Esophagus squamous epithelium (tissue), 4 donors: ENCODE results near the gene SOX6.

Experiments used
- CTCF ChIP-seq, 6 experiments: fragments of 450-650 bp in 4 of 6; fragments of 200-600 bp in 2 of 6; sonication (generic) in 2 of 6; IDR thresholded peaks; one replicate each; pipeline ENCODE4 v1.5.1; 2016 to 2019; ENCODE audit warnings: antibody characterized with exemption in 6 of 6, mild to moderate bottlenecking in 4 of 6, moderate library complexity in 4 of 6
- POLR2A ChIP-seq, 4 donors: fragments of 450-650 bp; IDR thresholded peaks; one replicate each; pipeline ENCODE4 v1.6.1; 2017; ENCODE audit warnings: antibody characterized with exemption in 4 of 4, mild to moderate bottlenecking in 4 of 4, moderate library complexity in 3 of 4

GRCh38 chr11:16088774-16089173 is 267.6 kb downstream of the SOX6 start:
- no peak for TF ChIP-seq CTCF (IDR thresholded peaks at IDR 0.05)
- TF ChIP-seq POLR2A (IDR thresholded peaks at IDR 0.05), result no peak
